Daoy (cell line): ENCODE measurements around the gene PPP1R37. TPM values are rescaled to one million over a fixed set of nuclear protein-coding genes. Genes with fewer than 3 reads are reported as not detected.

Experiments
- DNase-seq: peaks from one replicate; pipeline ENCODE4 v3.0.0-alpha.2; 2015; ENCODE audit warnings: low read depth
- total RNA-seq: library from RNA; depleted of rRNA; stranded (reverse); fragments of >200 nt; shearing (Covaris generic); gene quantifications from 2 replicates; pipeline ENCODE4 v1.2.3, GENCODE V29; 2014

PPP1R37 gene
- total RNA-seq, 1 experiment from 2014 or later, result 30.6 TPM

DNA sequence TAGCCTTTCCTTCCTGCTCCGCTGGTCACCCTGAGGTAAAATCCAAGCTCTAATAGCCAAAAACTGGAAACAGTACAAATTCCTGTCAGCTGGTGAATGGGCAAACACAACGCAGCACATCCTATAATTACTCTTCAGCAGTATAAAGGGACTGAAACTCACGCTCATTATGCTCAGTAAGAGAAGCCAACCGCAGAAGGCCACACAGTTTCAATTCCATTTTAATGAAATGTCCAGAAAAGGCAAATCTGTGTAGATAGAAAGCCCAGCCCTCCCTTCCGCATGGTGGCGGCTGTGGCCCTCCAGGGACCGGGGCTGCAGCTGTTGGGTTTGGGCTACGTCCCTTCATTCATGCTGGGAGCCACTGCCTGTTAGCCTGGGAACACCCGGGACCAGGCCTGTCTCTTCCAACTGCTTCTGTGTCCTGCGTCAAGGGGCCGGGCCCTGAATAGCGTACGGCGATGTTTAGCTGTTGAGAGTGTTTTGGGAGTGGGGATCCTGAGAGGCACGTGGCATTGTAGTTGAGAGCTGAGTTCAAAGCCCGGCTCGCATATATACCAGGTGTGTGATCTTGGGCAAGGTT, 44.3 kb downstream of the PPP1R37 start:
- no peak for DNase-seq

DNA sequence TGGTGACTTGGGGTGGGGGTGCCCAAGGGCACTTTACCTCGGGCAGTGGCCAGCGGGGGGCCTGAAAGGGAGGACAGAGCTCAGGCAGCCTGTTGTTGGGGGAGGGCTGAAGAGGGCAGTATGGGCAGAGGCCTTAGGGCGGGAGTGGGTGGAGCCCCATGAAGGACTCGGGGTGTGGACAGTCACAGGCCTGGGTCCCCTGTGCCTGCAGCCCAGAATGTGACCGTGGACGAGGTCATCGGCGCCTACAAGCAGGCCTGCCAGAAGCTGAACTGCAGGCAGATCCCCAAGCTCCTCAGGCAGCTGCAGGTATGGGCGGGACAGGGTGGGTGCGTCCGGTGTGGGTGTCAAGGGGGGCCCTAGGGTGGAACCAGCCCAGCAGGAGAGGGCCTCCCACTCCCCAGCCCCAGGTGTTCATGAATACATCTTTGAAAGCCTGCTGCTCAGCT, 45.3 kb downstream of the PPP1R37 start:
- DNase-seq, result no peak

GRCh38 chr19:45139286-45140143, 46.5 kb downstream of the PPP1R37 start:
- no peak for DNase-seq

DNA sequence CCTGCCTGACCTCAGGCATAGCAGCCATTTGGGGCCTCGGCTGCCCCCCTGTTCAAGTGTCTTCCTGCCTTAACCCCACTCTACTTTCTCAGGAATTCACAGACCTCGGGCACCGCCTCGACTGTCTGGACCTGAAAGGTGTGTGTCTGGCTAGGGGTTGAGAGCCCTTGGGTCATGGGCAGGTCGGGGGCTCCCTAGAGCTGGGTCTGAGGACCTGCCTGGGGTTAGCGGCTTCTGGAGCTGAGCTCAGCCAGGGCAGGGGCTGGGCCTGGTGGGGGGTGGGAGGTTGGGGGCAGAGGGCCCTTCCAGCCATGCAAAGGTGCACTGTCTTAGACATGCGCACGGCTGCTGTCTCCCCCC, 47.1 kb downstream of the PPP1R37 start:
- DNase-seq, result no peak

- no peak for DNase-seq
Measured at GRCh38 chr19:45140533-45140932, 47.6 kb downstream of the PPP1R37 start.

- no peak for DNase-seq
Measured at GRCh38 chr19:45141203-45141900, 48.4 kb downstream of the PPP1R37 start.

DNA sequence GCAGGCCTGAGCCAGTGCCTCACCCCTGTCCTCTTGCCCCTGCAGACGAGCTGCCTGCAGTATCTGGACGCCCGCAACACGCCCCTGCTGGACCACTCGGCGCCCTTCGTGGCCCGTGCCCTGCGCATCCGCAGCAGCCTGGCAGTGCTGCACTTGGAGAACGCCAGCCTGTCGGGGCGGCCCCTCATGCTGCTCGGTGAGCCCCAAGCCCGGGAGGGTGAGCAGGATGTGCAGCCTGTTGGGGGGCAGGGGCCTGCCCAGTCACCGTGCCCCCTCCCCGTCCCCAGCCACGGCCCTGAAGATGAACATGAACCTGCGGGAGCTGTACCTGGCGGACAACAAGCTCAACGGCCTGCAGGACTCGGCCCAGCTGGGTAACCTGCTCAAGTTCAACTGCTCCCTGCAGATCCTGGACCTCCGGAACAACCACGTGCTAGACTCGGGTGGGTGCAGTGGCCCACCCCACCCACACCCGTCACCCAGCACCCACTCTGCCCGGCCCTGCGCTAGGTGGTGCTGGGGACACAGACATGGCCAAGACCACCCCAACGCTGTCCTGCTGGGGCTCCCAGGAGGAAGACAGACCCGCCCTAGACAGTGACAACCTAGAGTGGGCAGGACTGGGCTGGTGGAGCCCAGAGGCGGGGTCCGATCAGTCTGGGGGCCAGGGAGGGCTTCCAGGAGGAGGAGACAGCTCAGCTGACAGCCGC, 49.2 kb downstream of the PPP1R37 start:
- DNase-seq, result no peak

DNA sequence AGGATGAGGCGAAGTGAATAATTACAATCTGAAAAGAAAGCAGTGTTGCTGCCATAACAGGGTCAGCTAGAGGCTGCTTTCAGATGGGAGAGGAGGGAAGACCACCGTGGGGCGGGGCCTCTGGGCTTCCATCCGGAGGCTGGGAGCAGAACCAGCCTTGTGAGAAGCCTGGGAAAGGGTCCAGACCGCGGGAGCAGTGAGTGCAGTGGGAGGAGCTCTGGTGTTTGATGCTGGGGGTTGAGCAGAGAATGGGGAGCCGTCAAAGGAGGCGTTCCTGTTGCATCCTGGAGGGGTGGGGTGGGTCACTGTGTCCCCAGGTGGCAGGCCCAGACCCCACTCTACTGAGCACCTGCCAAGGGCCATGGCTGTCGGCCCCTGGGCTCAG, 49.7 kb downstream of the PPP1R37 start:
- no peak for DNase-seq

DNA sequence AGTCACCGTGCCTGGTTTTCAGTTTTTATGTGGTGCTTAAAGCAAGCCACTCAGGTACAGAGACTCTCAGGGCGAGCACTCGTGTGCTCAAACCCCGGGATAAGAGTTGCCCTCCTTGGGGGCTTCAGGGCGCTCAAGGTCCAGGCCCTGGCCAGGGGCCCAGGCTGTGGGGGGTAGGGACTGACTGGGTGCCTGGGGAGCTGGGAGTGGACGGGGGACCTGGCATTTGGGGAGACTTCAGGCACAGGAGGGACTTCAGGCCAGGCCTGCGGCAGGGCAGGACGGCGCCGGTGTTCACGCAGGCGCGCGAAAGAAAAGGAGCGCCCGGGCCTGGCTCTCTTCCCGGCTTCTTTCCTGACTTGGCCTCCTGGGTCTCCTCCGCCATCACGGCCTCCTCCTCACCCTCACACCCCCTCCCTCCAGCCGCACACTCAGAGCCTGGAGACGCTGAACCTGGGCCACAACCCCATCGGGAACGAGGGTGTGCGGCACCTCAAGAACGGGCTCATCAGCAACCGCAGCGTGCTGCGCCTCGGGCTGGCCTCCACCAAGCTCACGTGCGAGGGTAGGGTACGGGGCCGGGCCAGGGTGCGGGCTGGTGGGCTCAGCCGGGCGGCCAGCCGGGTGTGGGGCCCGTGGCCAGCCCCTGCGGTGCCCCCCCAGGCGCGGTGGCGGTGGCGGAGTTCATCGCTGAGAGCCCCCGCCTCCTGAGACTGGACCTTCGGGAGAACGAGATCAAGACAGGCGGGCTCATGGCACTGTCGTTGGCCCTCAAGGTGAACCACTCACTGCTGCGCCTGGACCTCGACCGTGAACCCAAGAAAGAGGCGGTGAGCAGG, 51.7 kb downstream of the PPP1R37 start:
- DNase-seq, result no peak

DNA sequence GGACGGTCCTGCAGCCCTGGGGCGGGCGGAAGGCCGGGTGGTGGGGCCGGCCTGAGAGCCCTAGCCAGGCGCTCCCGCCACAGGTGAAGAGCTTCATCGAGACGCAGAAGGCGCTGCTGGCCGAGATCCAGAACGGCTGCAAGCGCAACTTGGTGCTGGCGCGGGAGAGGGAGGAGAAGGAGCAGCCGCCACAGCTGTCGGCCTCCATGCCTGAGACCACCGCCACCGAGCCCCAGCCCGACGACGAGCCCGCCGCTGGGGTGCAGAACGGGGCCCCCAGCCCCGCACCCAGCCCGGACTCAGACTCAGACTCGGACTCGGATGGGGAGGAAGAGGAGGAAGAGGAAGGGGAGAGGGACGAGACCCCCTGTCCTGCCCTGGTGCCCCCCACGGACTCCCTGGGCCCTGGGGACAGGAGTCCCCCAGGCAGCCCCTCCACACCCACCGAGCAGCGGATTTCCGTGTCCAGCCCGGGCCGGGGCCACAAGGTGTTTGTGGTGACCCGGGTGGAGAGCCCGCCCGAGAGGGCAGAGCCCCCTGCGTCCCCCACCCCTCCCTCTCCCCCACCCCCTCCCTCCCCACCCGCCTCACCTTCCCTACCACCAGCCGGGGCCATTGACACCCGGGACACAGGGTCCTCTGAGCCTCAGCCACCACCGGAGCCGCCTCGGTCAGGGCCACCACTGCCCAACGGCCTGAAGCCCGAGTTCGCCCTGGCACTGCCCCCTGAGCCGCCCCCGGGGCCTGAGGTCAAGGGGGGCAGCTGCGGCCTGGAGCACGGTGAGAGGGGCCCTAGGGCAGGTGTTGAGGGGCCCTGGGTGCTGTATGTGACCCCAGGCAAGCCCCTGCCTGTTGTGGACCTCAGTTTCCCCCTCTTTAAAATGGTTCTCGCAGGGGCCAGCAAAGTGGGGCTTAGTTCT, 52.6 kb downstream of the PPP1R37 start:
- no peak for DNase-seq

GRCh38 chr19:45146251-45146650, 53.3 kb downstream of the PPP1R37 start:
- DNase-seq, result no peak

DNA sequence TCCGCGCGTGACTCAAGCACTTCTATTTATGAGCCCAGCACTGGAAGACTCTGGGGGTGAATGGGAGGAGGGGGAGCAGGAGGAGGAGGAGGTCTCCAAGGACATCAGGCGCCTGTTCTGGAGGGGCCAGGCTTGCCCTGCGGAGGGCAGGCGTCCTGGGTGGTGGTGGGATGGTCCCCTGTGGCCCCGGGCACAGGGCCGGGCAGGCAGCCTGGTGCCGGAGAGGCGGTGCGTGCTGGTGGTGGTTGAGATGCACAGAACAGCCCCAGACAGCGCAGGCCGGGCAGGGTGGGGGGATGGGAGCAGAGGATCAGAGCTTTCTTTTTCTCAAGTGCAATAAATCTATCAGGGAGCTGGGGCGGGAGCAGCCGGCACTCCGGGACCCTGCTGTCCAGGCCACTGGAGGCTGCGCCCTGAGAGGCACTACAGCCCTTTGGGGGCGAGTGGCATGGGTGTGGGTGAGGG, 53.8 kb downstream of the PPP1R37 start:
- DNase-seq, result no peak

GRCh38 chr19:45147835-45148676, 55.1 kb downstream of the PPP1R37 start:
- DNase-seq, result no peak

GRCh38 chr19:45149129-45149528, 56.1 kb downstream of the PPP1R37 start:
- no peak for DNase-seq

DNA sequence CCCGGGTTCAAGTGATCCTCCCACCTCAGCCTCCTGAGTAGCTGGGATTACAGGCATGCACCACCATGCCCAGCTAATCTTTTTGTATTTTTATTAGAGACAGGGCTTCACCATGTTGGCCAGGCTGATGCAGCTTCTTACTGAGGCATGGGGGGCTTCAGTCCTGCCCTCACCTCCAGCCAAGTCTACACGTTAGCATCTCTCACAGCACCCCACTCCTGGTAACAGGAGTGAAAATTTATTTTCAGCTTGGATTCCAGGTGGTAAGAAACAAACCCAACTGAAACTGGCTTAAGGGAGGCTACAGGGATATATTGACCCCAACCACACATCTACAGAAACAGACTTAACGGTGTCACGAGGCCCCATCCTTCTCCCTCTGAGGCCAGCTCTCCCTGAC, 57.2 kb downstream of the PPP1R37 start:
- DNase-seq, result no peak

DNA sequence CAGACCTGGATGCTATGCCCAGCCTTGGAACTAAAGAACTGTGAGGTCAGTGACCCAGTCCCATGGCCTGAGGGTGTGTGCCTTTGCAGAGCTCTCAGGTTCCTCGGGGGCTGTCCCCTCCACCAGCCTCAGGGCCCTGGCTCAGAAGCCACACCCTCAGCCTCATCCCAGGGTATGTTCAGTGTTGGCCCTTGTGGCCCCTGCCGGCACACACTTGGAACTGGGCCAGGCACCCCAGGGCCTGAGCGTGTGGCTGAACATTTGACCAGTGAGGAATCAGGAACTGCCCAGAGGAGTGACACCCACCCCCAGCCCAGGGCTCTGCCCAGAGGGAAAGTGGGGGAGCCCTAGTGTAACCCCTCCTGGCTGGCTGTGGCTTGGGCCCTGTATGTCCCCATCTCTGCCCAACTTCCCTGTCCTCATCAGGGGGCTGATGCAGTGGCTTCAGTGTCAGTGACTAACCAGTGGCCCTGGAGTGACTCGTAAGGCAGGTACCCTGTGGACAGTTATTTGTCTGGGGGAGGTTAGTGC, 57.8 kb downstream of the PPP1R37 start:
- DNase-seq, result no peak

- no peak for DNase-seq
Measured at GRCh38 chr19:45151320-45151719, 58.3 kb downstream of the PPP1R37 start.

- no peak for DNase-seq
Measured at GRCh38 chr19:45151821-45152503, 59.0 kb downstream of the PPP1R37 start.
